GM10266 (cell line): ENCODE results near the gene C10orf90.

ENCODE experiments used
- DNase-seq: peaks from one replicate; pipeline ENCODE4 v3.0.0; 2012; ENCODE audit errors: extremely low spot score
- CTCF ChIP-seq: IDR thresholded peaks from 2 replicates; pipeline ENCODE4 v1.5.1; 2012; ENCODE audit warnings: mild to moderate bottlenecking, low read depth; ENCODE audit not compliant: control insufficient read depth, insufficient read depth; ENCODE audit errors: missing control alignments

The C10orf90 gene

DNA sequence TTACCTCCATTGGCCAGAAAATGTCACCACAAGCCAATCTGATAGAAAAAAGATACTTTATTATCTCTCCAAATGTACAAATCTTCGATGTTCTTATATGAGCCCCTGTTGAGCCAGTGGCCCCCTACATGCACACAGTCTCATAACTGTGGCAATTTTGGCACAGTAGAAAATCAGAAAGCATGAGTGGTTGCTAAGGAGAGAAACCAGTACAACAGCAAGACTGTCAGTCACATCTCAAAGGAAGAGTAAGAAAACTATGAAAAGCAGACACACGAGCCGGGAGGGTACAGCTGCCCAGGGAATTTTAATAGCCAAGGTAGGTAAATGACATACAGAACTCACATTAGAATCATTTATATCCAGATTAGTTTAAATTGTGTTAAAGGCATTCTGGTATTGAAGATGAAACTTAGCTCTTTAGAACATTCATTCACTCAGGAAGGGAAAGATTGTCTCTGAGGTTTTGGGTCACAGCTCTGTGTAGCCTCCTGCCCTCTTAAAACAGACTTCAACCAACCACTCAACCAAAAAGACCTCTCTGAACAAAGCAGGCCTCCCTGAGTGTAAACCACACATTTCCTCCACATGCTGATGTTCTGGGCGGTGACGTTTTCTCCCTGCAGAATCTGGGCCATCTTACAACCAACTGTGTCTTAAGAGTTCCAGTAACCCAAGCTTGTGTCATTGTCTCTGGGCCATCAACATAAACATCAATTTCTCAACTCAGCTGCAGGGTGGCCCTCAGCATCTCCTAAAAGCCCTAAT lies 201.4 kb downstream of the C10orf90 start:
- no peak for DNase-seq
- no peak for TF ChIP-seq CTCF

DNA sequence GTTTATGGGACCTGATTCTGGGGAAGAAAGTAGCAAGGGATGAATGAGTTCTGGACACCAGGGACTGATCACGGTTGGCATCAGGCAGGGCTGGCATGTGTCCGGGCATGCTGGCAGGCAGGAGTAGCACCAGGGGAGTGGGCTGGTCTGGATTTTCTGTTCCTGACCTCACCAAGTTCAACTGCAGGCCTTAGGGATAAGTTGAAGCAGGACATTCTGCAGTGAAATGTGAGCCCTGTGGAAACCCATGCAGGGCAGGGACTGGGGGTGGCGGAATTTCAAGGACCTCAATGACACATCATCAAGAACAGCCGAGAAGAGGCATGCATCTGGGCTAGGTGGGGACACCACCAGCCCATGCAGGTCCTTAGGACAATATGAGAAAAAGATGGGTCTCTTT lies 202.0 kb downstream of the C10orf90 start:
- DNase-seq = no peak
- TF ChIP-seq CTCF = no peak

DNA sequence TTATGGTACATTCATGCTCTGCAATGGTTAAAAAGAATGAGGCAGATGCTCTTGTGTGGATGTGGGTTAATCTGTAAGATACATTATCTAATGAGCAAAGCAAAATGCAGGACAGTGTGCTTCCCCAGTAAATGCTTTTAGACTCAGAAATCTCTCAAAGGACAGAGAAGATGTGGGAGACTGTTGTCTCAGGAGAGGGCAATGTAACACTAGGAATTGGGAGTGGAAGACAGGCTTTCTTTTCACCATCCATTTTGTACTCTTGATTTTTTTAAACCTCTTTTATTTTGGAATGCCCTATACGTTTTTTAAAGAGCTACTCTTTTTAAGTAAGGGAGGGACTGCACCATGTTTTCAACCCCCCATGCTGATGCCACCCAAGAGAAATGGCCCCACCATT lies 204.7 kb downstream of the C10orf90 start:
- no peak for DNase-seq

DNA sequence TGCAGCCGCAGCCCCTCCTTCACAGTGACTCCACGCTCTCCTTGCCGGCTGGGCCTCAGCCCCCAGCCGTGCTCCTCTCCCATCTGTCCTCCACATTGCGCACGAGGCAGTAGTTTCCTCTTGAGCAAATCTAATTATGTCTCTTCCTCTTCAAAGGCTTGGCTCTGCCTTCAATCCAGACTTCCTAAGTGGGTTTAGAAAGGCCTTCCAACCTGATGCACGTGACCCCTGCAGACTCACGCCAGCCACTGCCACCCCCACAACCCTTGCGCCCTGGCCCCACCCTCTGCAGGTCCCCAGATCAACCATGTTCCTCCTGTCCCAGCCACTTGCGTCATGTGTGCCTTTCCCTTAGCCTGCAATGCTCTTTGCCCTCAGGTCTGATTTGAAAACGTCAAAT lies 207.2 kb downstream of the C10orf90 start:
- no peak for TF ChIP-seq CTCF
- DNase-seq = no peak

More for the DNA sequence above, 204.7 kb downstream of the C10orf90 start:
- TF ChIP-seq CTCF = no peak

DNA sequence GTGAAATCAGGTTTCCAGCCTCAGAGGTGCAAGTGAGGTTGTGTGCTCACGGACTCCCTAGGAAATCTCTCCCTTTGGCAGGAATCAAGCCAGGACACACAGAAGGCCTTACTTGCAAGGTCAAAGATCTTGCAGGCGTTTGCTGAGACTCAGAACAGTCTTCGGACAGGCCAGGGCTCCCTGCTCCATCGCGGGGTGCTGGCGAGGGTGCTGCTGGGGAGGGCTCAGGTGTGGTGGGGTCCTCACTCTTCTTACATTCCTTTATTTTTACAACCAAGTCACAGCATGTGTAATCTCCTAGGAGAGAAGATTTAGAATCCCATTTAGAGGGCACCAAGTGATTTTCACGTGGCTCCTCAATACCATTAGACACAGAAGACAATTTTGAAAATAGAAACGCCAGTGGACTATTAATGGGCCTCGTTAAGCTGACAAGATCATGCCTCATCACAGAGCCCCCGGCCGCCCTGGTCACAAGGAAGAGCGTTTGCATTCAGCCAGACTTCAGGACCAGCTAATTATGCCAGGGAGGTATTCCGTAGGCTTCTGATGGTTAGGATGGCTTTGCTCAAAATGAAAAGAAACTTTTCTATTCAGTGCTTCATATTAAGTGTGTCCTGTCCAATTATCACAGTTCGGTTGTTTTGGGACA lies 209.1 kb downstream of the C10orf90 start:
- no peak for DNase-seq
- no peak for TF ChIP-seq CTCF

- DNase-seq = no peak
- no peak for TF ChIP-seq CTCF
Observed at GRCh38 chr10:126459878-126460481, 210.5 kb downstream of the C10orf90 start.
